PFSK-1 (cell line): ENCODE data around the gene ITGB6.
A peak's percentile ranks its signal among the peaks of the same experiment; 100 is the strongest.

ENCODE experiments used
- FOXP2 ChIP-seq: optimal IDR thresholded peaks from 2 replicates; pipeline ENCODE3; 2011; ENCODE audit warnings: borderline replicate concordance, control low read depth, inconsistent platforms; ENCODE audit not compliant: insufficient read depth; ENCODE audit errors: extremely low read length, extremely low read depth
- POLR2AphosphoS5 ChIP-seq: IDR thresholded peaks from 2 replicates; pipeline ENCODE4 v1.6.1; 2012; ENCODE audit warnings: low read depth, mild to moderate bottlenecking, control low read depth, low read length, moderate library complexity
- SIN3A ChIP-seq: IDR thresholded peaks from 2 replicates; pipeline ENCODE4 v1.6.1; 2012; ENCODE audit warnings: mild to moderate bottlenecking, low read length, moderate library complexity, borderline replicate concordance; ENCODE audit not compliant: insufficient read depth
- TAF1 ChIP-seq: IDR thresholded peaks from 2 replicates; pipeline ENCODE4 v1.6.1; 2012; ENCODE audit warnings: low read length, control low read depth, borderline replicate concordance; ENCODE audit not compliant: insufficient read depth
- TF ChIP-seq, protein P1 (sequence below), 2 experiments: IDR thresholded peaks; 2 replicates each; pipeline versions ENCODE4 v1.6.1 to v1.8.0; 2011 to 2012; ENCODE audit warnings: low read depth in 2 of 2, low read length in 2 of 2, control low read depth in 1 of 2, inconsistent platforms in 1 of 2, mild to moderate bottlenecking in 1 of 2, moderate library complexity in 1 of 2; ENCODE audit not compliant: insufficient read depth in 1 of 2

Gene ITGB6

DNA sequence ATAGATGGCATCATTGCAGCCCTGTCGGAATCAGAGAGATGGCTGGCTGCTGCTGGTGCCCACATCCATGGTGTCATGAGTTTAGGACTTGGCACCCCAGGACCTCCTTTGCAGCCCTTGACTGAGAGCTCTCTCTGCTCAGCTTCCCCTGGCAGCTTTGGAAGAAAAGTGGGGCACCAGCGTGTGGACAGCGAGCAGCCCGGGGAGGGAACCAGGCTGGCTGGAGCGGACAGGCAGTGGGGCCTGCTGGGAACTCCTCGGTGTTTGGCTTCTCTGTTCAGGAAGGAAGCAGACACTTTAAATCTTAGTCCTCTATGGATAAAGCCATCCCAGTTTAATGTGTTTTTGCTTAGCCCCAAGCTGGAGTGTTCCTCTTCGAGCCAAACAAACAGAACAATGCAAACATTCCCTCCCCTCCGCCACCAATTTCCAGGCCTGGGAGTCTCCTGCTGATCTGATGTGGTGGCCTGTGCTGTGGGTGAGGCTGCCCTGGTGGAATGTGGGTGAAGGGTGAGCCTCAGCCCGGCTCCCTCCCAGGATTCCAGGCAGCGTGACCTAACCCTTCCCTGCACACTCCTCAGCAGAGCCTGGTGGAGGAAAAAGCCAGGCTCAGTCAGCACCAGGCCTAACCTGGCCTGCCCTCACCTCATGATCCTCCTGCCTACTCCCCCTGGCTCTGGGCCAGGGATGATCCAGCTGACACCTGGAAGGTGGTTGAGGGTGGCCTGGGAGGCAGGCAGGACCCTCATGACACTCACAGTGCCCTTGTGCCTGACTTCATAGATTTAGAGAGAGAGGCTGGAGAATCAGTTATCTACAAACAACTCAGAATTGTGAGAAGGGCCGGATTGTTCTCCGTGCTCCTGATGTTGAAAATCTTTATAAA lies 21.6 kb upstream of the ITGB6 start:
- TF ChIP-seq, protein P1, sequence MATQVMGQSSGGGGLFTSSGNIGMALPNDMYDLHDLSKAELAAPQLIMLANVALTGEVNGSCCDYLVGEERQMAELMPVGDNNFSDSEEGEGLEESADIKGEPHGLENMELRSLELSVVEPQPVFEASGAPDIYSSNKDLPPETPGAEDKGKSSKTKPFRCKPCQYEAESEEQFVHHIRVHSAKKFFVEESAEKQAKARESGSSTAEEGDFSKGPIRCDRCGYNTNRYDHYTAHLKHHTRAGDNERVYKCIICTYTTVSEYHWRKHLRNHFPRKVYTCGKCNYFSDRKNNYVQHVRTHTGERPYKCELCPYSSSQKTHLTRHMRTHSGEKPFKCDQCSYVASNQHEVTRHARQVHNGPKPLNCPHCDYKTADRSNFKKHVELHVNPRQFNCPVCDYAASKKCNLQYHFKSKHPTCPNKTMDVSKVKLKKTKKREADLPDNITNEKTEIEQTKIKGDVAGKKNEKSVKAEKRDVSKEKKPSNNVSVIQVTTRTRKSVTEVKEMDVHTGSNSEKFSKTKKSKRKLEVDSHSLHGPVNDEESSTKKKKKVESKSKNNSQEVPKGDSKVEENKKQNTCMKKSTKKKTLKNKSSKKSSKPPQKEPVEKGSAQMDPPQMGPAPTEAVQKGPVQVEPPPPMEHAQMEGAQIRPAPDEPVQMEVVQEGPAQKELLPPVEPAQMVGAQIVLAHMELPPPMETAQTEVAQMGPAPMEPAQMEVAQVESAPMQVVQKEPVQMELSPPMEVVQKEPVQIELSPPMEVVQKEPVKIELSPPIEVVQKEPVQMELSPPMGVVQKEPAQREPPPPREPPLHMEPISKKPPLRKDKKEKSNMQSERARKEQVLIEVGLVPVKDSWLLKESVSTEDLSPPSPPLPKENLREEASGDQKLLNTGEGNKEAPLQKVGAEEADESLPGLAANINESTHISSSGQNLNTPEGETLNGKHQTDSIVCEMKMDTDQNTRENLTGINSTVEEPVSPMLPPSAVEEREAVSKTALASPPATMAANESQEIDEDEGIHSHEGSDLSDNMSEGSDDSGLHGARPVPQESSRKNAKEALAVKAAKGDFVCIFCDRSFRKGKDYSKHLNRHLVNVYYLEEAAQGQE (IDR thresholded peaks at IDR 0.05; ENCODE audit: insufficient read depth in 1 of 2, low read depth in 2 of 2, low read length in 2 of 2): no peak
- TF ChIP-seq SIN3A: no peak
- TF ChIP-seq FOXP2: no peak
- TF ChIP-seq POLR2AphosphoS5: no peak
- no peak for TF ChIP-seq TAF1

DNA sequence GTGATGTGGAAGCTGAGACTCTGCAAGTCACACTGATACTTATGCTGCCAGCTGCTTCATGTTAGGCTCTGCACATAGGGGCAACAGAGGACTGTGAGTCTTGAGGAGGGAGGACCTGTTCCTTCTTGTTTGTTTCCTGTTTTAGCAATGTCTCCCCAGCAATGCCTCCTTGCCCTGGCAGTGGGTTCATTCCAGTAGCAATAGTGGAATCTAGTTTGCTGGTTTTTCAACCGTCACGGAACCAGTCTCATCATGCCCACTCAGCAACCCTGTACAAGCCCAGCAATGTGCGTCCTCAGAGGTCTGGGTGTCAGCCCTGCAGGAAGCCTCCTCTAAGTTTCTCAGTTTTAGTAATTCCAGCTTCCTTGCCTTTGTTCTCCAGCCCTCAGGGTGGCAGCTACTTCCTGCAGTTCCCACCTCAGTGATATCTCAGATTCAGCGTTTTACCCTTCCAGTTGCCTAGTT lies 20.5 kb upstream of the ITGB6 start:
- TF ChIP-seq TAF1 (no peak), SIN3A (no peak), FOXP2 (no peak), POLR2AphosphoS5 (no peak)
- TF ChIP-seq, protein P1 (IDR thresholded peaks at IDR 0.05; ENCODE audit: insufficient read depth in 1 of 2, low read depth in 2 of 2, low read length in 2 of 2): no peak

DNA sequence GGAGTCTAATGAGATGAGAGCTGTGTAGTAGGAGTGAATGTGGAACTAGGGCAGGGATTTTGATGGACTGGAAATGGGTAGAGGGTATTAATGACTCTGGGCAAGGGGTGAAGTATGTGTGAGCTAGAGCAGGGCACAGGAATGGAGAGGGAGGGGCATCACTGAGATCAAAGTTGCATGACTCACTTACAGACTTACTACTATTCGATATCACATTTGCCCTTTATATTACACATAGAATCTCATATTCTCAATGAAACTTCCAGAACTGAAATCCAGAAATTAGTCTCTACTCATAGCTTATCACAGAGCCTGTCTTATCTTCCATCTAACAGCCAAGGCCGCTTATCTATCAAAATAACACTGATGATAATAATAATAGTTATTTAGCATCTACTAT lies 20.0 kb upstream of the ITGB6 start:
- no peak for TF ChIP-seq TAF1
- TF ChIP-seq SIN3A: no peak

DNA sequence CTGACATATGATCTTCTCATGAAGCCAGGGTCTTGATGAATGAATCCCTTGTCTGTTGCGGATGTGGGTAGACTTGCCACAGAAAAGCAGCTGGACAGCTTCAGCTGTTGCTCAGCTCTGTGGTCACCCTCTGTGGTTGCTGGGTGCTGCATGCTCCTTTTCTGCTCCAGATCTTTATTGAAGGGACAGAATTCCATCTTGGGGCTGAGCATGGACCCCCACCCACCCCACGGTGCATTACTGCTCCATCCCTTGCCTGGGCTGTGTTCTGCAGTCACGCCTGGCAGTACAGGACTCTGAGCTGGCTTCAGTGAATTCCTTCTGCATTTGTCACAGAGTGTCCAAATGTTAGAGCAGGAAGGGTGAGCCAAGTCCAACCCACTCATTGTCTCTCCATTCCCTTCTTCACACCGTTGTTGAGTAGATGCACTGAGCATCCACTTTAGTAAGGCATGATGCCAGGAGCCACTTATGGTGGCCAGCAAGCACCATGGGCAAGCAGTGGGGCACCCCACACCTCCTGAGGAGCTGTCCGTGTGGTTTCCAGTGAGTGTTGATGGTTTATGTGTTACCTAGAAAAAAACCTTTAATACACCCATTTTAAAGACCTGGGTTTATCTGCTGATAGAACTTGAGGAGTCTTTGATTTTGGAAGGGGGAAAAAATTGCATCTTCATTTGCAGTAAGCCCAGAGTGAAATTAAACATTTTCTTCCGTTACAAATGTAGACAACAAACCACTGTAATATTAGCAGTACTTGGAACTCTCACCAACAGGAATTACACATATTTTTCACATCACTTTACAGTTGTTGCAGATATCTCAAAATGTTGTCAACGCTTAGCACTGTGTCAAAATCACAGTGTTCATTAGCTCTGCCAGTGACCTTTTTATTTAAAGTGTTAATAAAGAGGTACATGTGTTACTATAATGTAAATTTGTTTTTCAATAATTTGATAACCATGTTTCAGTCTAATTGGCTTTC lies 14.7 kb upstream of the ITGB6 start:
- TF ChIP-seq, protein P1 (IDR thresholded peaks at IDR 0.05; ENCODE audit: insufficient read depth in 1 of 2, low read depth in 2 of 2, low read length in 2 of 2): peak in 1 of 2 experiments; percentile 25; a peak in 1 of 4 replicates
- TF ChIP-seq POLR2AphosphoS5 (no peak), SIN3A (peak; percentile 39; the same call in 1 of the 2 replicates)

DNA sequence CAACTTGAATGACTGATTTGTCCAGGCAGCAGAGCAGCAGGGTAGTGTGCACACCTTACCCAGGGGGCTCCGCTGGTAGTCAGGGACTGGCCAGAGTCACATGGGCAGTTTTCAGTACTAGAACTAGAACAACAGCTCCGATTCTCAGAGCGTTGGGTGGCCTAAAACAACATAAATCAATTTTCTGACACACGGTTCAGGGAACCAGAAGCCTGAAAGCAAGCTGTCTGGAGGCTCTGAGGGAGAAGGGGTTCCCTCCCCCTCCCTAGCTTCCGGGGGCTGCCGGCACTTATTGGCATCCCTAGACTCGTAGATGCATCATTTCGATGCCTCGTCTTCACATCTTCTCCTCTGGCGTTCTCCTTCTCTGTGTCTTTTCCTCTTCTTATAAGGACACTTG lies 13.4 kb upstream of the ITGB6 start:
- TF ChIP-seq POLR2AphosphoS5: no peak
- no peak for TF ChIP-seq TAF1
- TF ChIP-seq, protein P1 (IDR thresholded peaks at IDR 0.05; ENCODE audit: insufficient read depth in 1 of 2, low read depth in 2 of 2, low read length in 2 of 2): no peak
- TF ChIP-seq FOXP2: no peak
- no peak for TF ChIP-seq SIN3A
